Measurements from ENCODE around the gene CREG1. TPM values are rescaled to one million over a fixed set of nuclear protein-coding genes. Genes with fewer than 3 reads are reported as not detected.

CREG1 gene
- polyA plus RNA-seq, 1 experiment = 27.5 TPM

DNA sequence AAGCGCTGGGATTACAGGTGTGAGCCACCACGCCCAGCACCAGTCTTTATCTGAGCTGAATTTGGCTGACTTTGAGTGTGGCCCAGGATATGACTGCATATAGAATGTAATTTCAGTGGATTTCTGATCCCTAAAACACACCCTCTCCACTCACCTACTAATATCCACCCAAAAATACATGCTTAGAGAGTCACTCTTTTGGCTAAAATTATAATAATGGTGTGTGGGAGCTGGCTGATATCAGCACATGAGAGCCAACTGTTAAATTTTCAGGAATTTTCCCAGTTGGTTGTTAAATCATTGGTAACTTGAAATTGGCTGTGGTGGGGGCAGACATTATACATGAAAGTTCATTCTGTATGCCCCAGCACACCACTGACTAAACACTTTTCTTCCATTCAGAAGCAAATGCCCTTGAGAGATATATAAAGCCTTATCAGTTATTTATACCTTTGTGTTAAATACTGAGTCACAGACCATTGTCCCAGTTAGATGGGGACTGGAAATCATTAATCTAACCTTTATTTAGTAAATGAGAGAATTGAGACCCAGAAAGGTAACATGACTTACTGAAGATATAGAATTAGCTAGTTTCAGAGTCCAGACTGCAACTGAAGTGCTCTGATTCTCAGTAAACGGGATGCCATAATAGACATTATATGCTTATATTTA, 25.4 kb downstream of the CREG1 start:
- DNase-seq (ENCODE audit: low read depth) = no peak
- ChIA-PET POLR2A (no interaction called here), CTCF (interaction anchor here (0.6 to 0.7 kb wide), 2 partner anchors 13 to 27 kb away, joined by 3 read pairs; no protein-coding TSS in a partner anchor)
- TF ChIP-seq, protein P1, sequence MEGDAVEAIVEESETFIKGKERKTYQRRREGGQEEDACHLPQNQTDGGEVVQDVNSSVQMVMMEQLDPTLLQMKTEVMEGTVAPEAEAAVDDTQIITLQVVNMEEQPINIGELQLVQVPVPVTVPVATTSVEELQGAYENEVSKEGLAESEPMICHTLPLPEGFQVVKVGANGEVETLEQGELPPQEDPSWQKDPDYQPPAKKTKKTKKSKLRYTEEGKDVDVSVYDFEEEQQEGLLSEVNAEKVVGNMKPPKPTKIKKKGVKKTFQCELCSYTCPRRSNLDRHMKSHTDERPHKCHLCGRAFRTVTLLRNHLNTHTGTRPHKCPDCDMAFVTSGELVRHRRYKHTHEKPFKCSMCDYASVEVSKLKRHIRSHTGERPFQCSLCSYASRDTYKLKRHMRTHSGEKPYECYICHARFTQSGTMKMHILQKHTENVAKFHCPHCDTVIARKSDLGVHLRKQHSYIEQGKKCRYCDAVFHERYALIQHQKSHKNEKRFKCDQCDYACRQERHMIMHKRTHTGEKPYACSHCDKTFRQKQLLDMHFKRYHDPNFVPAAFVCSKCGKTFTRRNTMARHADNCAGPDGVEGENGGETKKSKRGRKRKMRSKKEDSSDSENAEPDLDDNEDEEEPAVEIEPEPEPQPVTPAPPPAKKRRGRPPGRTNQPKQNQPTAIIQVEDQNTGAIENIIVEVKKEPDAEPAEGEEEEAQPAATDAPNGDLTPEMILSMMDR (IDR thresholded peaks at IDR 0.05; ENCODE audit: insufficient read depth, low read depth, low read length) = no peak
- Histone ChIP-seq H3K4me3 (ENCODE audit: low read depth, low read length) (no peak overlapping the region), H3K27me3 (ENCODE audit: control insufficient read depth, insufficient read depth, low read length) (peaks cover 1% of the 10 kb centered on the region; the same call in 1 of the 2 replicates), H3K36me3 (ENCODE audit: control insufficient read depth, insufficient read depth, low read length) (no peaks in the 10 kb centered on the region)

DNA sequence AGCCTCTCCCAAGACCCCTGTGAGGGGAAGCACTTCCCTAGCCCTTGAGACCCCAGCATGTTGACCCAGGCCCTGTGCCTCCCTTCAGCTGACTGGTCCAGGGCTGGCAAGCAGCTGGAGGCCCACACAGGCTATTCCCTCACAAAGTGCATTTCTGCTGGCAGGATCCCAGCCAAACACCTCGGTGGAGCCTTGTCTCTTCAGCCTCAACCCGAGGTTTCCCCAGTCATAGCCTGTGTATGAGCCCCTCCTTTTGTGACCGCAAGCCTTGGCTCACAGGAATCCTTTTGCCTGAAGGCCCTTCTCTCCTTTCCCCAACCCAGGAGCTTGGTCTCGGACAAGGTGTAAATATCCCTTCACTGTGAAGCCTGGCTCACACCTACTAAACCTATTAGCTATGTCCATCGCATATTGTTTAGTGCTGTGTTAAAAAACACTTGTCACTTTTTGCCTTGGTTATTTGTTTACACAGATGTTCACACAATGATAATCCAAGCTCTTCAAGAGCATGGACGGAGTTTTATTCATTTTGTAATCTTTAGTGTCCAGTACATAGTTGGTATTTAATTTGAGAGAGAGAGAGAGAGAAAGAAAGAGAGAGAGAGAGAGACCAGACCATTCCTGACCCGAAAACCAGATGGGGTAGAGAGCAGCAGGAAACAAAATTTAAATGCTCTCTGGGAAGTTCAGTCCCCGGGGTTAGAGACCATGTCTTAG, 26.7 kb downstream of the CREG1 start:
- no peak for DNase-seq (ENCODE audit: low read depth)
- ChIA-PET CTCF (interaction anchor here (0.6 to 1.7 kb wide), 3 partner anchors 13 to 258 kb away, joined by 3 to 6 read pairs (median 4); no protein-coding TSS in a partner anchor), POLR2A (no interaction called here)
- TF ChIP-seq, protein P1 (IDR thresholded peaks at IDR 0.05; ENCODE audit: insufficient read depth, low read depth, low read length) = no peak
- Histone ChIP-seq H3K27me3 (ENCODE audit: control insufficient read depth, insufficient read depth, low read length) (peaks cover 1% of the 10 kb centered on the region; the same call in 1 of the 2 replicates), H3K4me3 (ENCODE audit: low read depth, low read length) (no peak overlapping the region), H3K36me3 (ENCODE audit: control insufficient read depth, insufficient read depth, low read length) (no peaks in the 10 kb centered on the region)

DNA sequence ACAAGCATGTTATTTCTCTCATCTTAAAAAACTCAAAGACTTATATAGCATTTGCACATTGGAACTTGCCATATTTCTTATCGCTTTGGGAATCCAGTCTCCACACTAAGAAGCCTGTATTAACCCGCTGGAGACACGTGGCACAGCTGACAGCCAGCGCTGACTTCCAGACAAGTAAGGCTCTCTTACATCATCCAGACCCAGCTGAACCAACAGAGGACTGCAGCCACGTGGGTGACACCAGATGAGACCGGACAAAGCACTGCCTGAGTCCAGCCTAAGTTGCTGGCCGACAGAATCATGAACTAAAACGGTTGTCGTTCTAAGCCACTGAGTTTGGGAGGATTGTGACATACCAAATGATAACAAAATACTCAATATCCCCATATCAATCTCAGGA, 28.9 kb downstream of the CREG1 start:
- Histone ChIP-seq H3K36me3 (ENCODE audit: control insufficient read depth, insufficient read depth, low read length) (no peaks in the 10 kb centered on the region), H3K27me3 (ENCODE audit: control insufficient read depth, insufficient read depth, low read length) (peaks cover 1% of the 10 kb centered on the region; the same call in 1 of the 2 replicates), H3K4me3 (ENCODE audit: low read depth, low read length) (no peak overlapping the region)
- no peak for DNase-seq (ENCODE audit: low read depth)
- TF ChIP-seq, protein P1 (IDR thresholded peaks at IDR 0.05; ENCODE audit: insufficient read depth, low read depth, low read length) = no peak
- CTCF ChIA-PET = interaction anchor here (1.3 to 2.0 kb wide), 2 partner anchors 9 to 16 kb away, joined by 3 to 12 read pairs; no protein-coding TSS in a partner anchor
- POLR2A ChIA-PET = no interaction called here

DNA sequence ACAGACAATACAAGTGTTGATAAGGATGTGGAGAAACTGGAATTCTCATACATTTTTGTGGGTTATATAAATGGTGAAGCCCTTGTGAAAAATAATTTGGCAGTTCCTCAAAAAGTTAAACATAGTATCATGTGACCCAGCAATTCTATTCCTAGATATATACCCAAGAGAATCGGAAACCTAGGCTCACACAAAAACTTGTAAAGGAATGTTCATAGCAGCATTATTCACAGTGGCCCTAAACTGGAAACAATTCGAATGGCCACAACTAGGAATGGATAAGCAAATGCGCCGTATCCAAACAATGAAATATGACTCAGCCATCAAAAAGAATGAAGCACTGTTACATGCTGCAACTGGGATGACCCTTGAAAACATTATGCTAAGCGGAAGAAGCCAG, 31.3 kb downstream of the CREG1 start:
- CTCF ChIA-PET = no interaction called here
- Histone ChIP-seq H3K27me3 (ENCODE audit: control insufficient read depth, insufficient read depth, low read length) (peaks cover 3% of the 10 kb centered on the region; the same call in 1 of the 2 replicates), H3K4me3 (ENCODE audit: low read depth, low read length) (no peak overlapping the region), H3K36me3 (ENCODE audit: control insufficient read depth, insufficient read depth, low read length) (no peaks in the 10 kb centered on the region)
- POLR2A ChIA-PET = no interaction called here
- DNase-seq (ENCODE audit: low read depth) = no peak
- TF ChIP-seq, protein P1 (IDR thresholded peaks at IDR 0.05; ENCODE audit: insufficient read depth, low read depth, low read length) = no peak

DNA sequence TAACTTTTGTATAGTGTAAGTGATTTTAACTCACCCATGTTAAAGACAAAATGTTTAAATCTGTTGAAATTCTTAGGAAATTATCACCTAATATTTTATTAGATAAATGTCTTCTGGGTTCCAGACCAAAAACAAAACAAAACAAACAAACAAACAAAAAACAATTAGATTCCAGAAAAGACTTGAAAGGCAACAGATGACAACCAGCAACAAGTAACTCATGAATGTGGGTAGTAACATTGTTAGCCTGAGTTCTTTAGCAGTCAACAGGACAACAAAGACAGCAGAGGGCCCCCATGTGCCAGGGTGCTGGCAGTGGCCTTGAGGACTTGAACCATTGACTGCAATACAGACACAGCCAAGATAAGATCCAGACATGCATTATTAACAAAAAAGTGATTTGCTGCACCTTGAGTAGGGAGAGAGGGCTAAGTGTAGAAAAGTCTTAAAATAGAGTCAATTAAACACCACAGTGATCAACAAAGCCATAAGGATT, 32.8 kb downstream of the CREG1 start:
- Histone ChIP-seq H3K27me3 (ENCODE audit: control insufficient read depth, insufficient read depth, low read length) (peaks cover 3% of the 10 kb centered on the region; the same call in 1 of the 2 replicates), H3K36me3 (ENCODE audit: control insufficient read depth, insufficient read depth, low read length) (no peaks in the 10 kb centered on the region), H3K4me3 (ENCODE audit: low read depth, low read length) (no peak overlapping the region)
- TF ChIP-seq, protein P1 (IDR thresholded peaks at IDR 0.05; ENCODE audit: insufficient read depth, low read depth, low read length) = no peak
- no peak for DNase-seq (ENCODE audit: low read depth)
- CTCF ChIA-PET = no interaction called here
- POLR2A ChIA-PET = no interaction called here

Data from BJ (cell line).